ENCODE measurements around the gene C1orf210. TPM values are rescaled to one million over a fixed set of nuclear protein-coding genes. Genes with fewer than 3 reads are reported as not detected.

Gene C1orf210
- total and polyA plus RNA-seq, 9 of the 15 experiments (the other 6 are each of a cell fraction or from before 2014, with no cell fraction given) = 0.21 TPM; not detected in 8

GRCh38 chr1:43238085-43238484 is 47.3 kb downstream of the C1orf210 start:
- in situ Hi-C loops (cut with MboI) (loop anchor here (10.0 kb wide), 1 partner anchor 697 kb away; the partner anchor contains the start of gene ARTN), intact Hi-C loops (cut with micrococcal nuclease) (loop anchor here (1.0 to 2.0 kb wide), 2 partner anchors 121 to 176 kb away; partner anchors contain the start of gene CDC20)
- no peak overlapping the region for H3K27ac ChIP-seq (ENCODE audit: extremely low read depth, low read depth, low read length)
- no peaks in the 10 kb centered on the region for H3K79me2 ChIP-seq (ENCODE audit: control insufficient read depth, insufficient read depth, low read length)
- no peaks in the 10 kb centered on the region for H3K9me3 ChIP-seq (replicated peaks; ENCODE audit: control insufficient read depth, insufficient read depth, low read depth, low read length)
- FAIRE-seq (peak; percentile 74), ATAC-seq (peak; percentile 94), DNase-seq (ENCODE audit: extremely low read depth in 1 of 4, low spot score in 3 of 4) (peak; percentile 38 to 79 (median 57))
- no peaks in the 10 kb centered on the region for H3K4me1 ChIP-seq (replicated peaks in 1 of 2; ENCODE audit: control insufficient read depth in 2 of 2, insufficient read depth in 2 of 2, low read length in 2 of 2)
- CTCF ChIA-PET (ENCODE audit: low intra/inter-chr PET ratio) = interaction anchor here (1.2 to 1.9 kb wide), 2 partner anchors 120 to 177 kb away, joined by 5 to 9 read pairs; partner anchors contain the start of gene CDC20
- H2AFZ ChIP-seq (ENCODE audit: low read depth, low read length) = no peak overlapping the region
- no peaks in the 10 kb centered on the region for H3K36me3 ChIP-seq (ENCODE audit: control insufficient read depth, insufficient read depth, low read length)
- H3K4me3 ChIP-seq = no peak overlapping the region
- no TSS peak for BruUV-seq (replicated peaks)
- H3K27me3 ChIP-seq (ENCODE audit: control insufficient read depth in 2 of 2, insufficient read depth in 2 of 2, low read length in 2 of 2) = peaks cover 22 to 66% of the 10 kb centered on the region in 2 experiments
- no peak overlapping the region for H3K4me2 ChIP-seq (ENCODE audit: insufficient read depth, low read length)
- POLR2A ChIA-PET = no interaction called here
- H3K9ac ChIP-seq (ENCODE audit: insufficient read depth in 1 of 2, low read depth in 2 of 2, low read length in 2 of 2) = no peak overlapping the region
- peaks cover 5% of the 10 kb centered on the region; the same call in 1 of the 2 replicates for H4K20me1 ChIP-seq (replicated peaks; ENCODE audit: control insufficient read depth, insufficient read depth, low read length)
- no peaks in the 10 kb centered on the region for H3K9me1 ChIP-seq (ENCODE audit: control insufficient read depth, insufficient read depth, low read length)
- WGBS (ENCODE audit: insufficient coverage, low coverage, missing lambda C conversion rate) = 0% methylated on average over 5 of the region's 5 CpGs
- 0 out of 2 replicates have a peak, but pooled peaks have one; percentile 27 for TF ChIP-seq GABPB1 (CRISPR knock-in tag; IDR thresholded peaks at IDR 0.05)
- peak; percentile 76 for TF ChIP-seq DEAF1 (CRISPR knock-in tag; IDR thresholded peaks at IDR 0.05)
- TF ChIP-seq ZNF507 (tag; conservative IDR thresholded peaks at IDR 0.05) = no peak
- peak; percentile 80 for TF ChIP-seq SMC3 (conservative IDR thresholded peaks at IDR 0.05; ENCODE audit: insufficient read depth, low read depth, low read length)
- no peak for TF ChIP-seq ATF7 (IDR thresholded peaks at IDR 0.05)
- peak; percentile 11; the same call in 1 of the 2 replicates for TF ChIP-seq CTBP1 (IDR thresholded peaks at IDR 0.05; ENCODE audit: borderline replicate concordance)
- peak; percentile 72; the same call in 1 of the 2 replicates for TF ChIP-seq STAG1 (CRISPR knock-in tag; IDR thresholded peaks at IDR 0.05; ENCODE audit: borderline replicate concordance)
- no peak for TF ChIP-seq ZFP1 (CRISPR knock-in tag; IDR thresholded peaks at IDR 0.05)
- TF ChIP-seq RAD21 (CRISPR knock-in tag; conservative IDR thresholded peaks at IDR 0.05 in 1 of 2, IDR thresholded peaks at IDR 0.05 in 1 of 2) = peak; percentile 87 to 95
- TF ChIP-seq CTCF (IDR thresholded peaks at IDR 0.05 in 2 of 3, conservative IDR thresholded peaks at IDR 0.05 in 1 of 3; ENCODE audit: insufficient read depth in 2 of 3, low read depth in 1 of 3, low read length in 3 of 3) = peak; percentile 79 to 88 (median 87)
- TF ChIP-seq CC2D1A (IDR thresholded peaks at IDR 0.05) = 0 out of 2 replicates have a peak, but pooled peaks have one; percentile 37
- no peak for TF ChIP-seq MYBL2 (IDR thresholded peaks at IDR 0.05; ENCODE audit: low read depth)
- no peak for TF ChIP-seq MYBL2 (CRISPR knock-in tag; IDR thresholded peaks at IDR 0.05; ENCODE audit: borderline replicate concordance)
- TF ChIP-seq ARID2 (IDR thresholded peaks at IDR 0.05) = peak; percentile 67; the same call in 1 of the 2 replicates
